Mucosa of rectum (tissue), 2 donors: ENCODE results near the gene TNFAIP8.
A peak's percentile ranks its signal among the peaks of the same experiment; 100 is the strongest.
"Not testable (repeated sequence)": the region's sequence is repeated elsewhere in the genome, so short reads cannot be mapped to it uniquely, and the experiment has no call there.

Experiments
- H3K27ac ChIP-seq, 2 donors: one replicate each; pipeline ENCODE4 v1.7.0; 2013; ENCODE audit warnings: inconsistent platforms in 2 of 2, low read depth in 2 of 2, low read length in 2 of 2
- H3K27me3 ChIP-seq, 2 donors: one replicate each; pipeline ENCODE4 v1.7.0; 2013; ENCODE audit warnings: low read length in 2 of 2; ENCODE audit not compliant: control insufficient read depth in 2 of 2, insufficient read depth in 2 of 2
- H3K36me3 ChIP-seq, 2 donors: one replicate each; pipeline ENCODE4 v1.7.0; 2013; ENCODE audit warnings: low read length in 2 of 2; ENCODE audit not compliant: control insufficient read depth in 2 of 2, insufficient read depth in 2 of 2
- H3K4me1 ChIP-seq, 2 donors: one replicate each; pipeline ENCODE4 v1.7.0; 2013; ENCODE audit warnings: low read length in 2 of 2, mild to moderate bottlenecking in 1 of 2; ENCODE audit not compliant: control insufficient read depth in 2 of 2, insufficient read depth in 2 of 2
- H3K4me3 ChIP-seq, 2 donors: one replicate each; pipeline ENCODE4 v1.7.0; 2013; ENCODE audit warnings: low read length in 2 of 2
- H3K9ac ChIP-seq, 2 donors: one replicate each; pipeline ENCODE4 v1.7.0; 2013; ENCODE audit warnings: low read length in 2 of 2, low read depth in 1 of 2, mild to moderate bottlenecking in 1 of 2
- H3K9me3 ChIP-seq, 2 donors: one replicate each; pipeline ENCODE4 v1.7.0; 2013; ENCODE audit warnings: low read length in 2 of 2; ENCODE audit not compliant: control insufficient read depth in 2 of 2
- donor health status: healthy.
- donor health status: Normal muscosa, but diverticular disease.

The TNFAIP8 gene

GRCh38 chr5:119411361-119412278, 55.8 kb downstream of the TNFAIP8 start:
- H3K4me3 ChIP-seq: peak overlapping the region; percentile 51 to 81
- H3K27me3 ChIP-seq: no peaks in the 10 kb centered on the region
- H3K4me1 ChIP-seq: no peaks in the 10 kb centered on the region
- H3K9ac ChIP-seq: peak overlapping the region; percentile 35 to 47
- H3K36me3 ChIP-seq: no peaks in the 10 kb centered on the region
- no peaks in the 10 kb centered on the region for H3K9me3 ChIP-seq
- peak overlapping the region in 1 of 2 donors; percentile 1 for H3K27ac ChIP-seq

GRCh38 chr5:119412279-119413227, 56.7 kb downstream of the TNFAIP8 start:
- Histone ChIP-seq H3K9ac (no peak overlapping the region), H3K27me3 (no peaks in the 10 kb centered on the region), H3K4me1 (no peaks in the 10 kb centered on the region), H3K9me3 (no peaks in the 10 kb centered on the region), H3K36me3 (no peaks in the 10 kb centered on the region), H3K27ac (no peak overlapping the region), H3K4me3 (peak overlapping the region; percentile 51 to 81)

GRCh38 chr5:119414124-119414734, 58.4 kb downstream of the TNFAIP8 start:
- not testable (repeated sequence) for H3K27ac ChIP-seq, H3K9me3 ChIP-seq, H3K36me3 ChIP-seq, H3K4me1 ChIP-seq, H3K9ac ChIP-seq, H3K4me3 ChIP-seq, H3K27me3 ChIP-seq

GRCh38 chr5:119417891-119418605, 62.2 kb downstream of the TNFAIP8 start:
- Histone ChIP-seq H3K9ac (no peak overlapping the region), H3K27ac (no peak overlapping the region), H3K4me3 (no peak overlapping the region), H3K27me3 (no peaks in the 10 kb centered on the region), H3K36me3 (no peaks in the 10 kb centered on the region), H3K9me3 (no peaks in the 10 kb centered on the region), H3K4me1 (no peaks in the 10 kb centered on the region)

GRCh38 chr5:119418606-119419100, 62.8 kb downstream of the TNFAIP8 start:
- no peak overlapping the region for H3K27ac ChIP-seq
- no peaks in the 10 kb centered on the region for H3K27me3 ChIP-seq
- H3K4me1 ChIP-seq: no peaks in the 10 kb centered on the region
- no peak overlapping the region for H3K9ac ChIP-seq
- H3K4me3 ChIP-seq: no peak overlapping the region
- H3K36me3 ChIP-seq: no peaks in the 10 kb centered on the region
- no peaks in the 10 kb centered on the region for H3K9me3 ChIP-seq

- Histone ChIP-seq H3K36me3 (no peaks in the 10 kb centered on the region), H3K4me3 (no peak overlapping the region), H3K27me3 (no peaks in the 10 kb centered on the region), H3K9ac (no peak overlapping the region), H3K9me3 (no peaks in the 10 kb centered on the region), H3K4me1 (no peaks in the 10 kb centered on the region), H3K27ac (peak overlapping the region; percentile 38 to 49)
Measured at GRCh38 chr5:119420169-119420568, 64.3 kb downstream of the TNFAIP8 start.

- H3K36me3 ChIP-seq: no peaks in the 10 kb centered on the region
Measured at GRCh38 chr5:119426057-119426456, 70.2 kb downstream of the TNFAIP8 start.

GRCh38 chr5:119427060-119427459, 71.2 kb downstream of the TNFAIP8 start:
- no peak overlapping the region for H3K9ac ChIP-seq
- H3K4me3 ChIP-seq: no peak overlapping the region
- H3K4me1 ChIP-seq: no peaks in the 10 kb centered on the region
- no peak overlapping the region for H3K27ac ChIP-seq
- no peaks in the 10 kb centered on the region for H3K27me3 ChIP-seq
- H3K9me3 ChIP-seq: no peaks in the 10 kb centered on the region
- no peaks in the 10 kb centered on the region for H3K36me3 ChIP-seq

More at GRCh38 chr5:119426057-119426456, 70.2 kb downstream of the TNFAIP8 start:
- Histone ChIP-seq H3K9me3 (no peaks in the 10 kb centered on the region), H3K27me3 (no peaks in the 10 kb centered on the region), H3K27ac (no peak overlapping the region), H3K4me3 (no peak overlapping the region), H3K9ac (no peak overlapping the region), H3K4me1 (no peaks in the 10 kb centered on the region)

GRCh38 chr5:119427596-119427995, 71.8 kb downstream of the TNFAIP8 start:
- not testable (repeated sequence) for H3K9me3 ChIP-seq, H3K4me1 ChIP-seq, H3K27ac ChIP-seq, H3K27me3 ChIP-seq, H3K36me3 ChIP-seq, H3K9ac ChIP-seq, H3K4me3 ChIP-seq
